K562 (cell line): Measurements from ENCODE around the gene CD320. TPM values are rescaled to one million over a fixed set of nuclear protein-coding genes. Genes with fewer than 3 reads are reported as not detected.

Source experiments
- BCLAF1 ChIP-seq, 2 experiments: fragments of 450-650 bp in 1 of 2; IDR thresholded peaks; 2 replicates each; pipeline ENCODE4 v1.6.1; 2011 to 2017; ENCODE audit warnings: low read depth in 2 of 2, antibody characterized with exemption in 1 of 2, borderline replicate concordance in 1 of 2, low read length in 1 of 2, mild to moderate bottlenecking in 1 of 2, mixed read lengths in 1 of 2; ENCODE audit not compliant: control insufficient read depth in 1 of 2
- HDAC1 ChIP-seq, 2 experiments: fragments of 450-650 bp; IDR thresholded peaks; 2 replicates each; pipeline ENCODE4 v1.6.1; 2016 to 2017; ENCODE audit warnings: inconsistent platforms in 1 of 2, mild to moderate bottlenecking in 1 of 2, moderate library complexity in 1 of 2
- HLTF ChIP-seq: fragments of 450-650 bp; IDR thresholded peaks from 2 replicates; pipeline ENCODE4 v1.6.1; 2016
- KLF16 ChIP-seq: IDR thresholded peaks from 2 replicates; pipeline ENCODE4 v1.6.1; 2016; ENCODE audit warnings: antibody characterized with exemption
- L3MBTL2 ChIP-seq: fragments of 450-650 bp; IDR thresholded peaks from 2 replicates; pipeline ENCODE4 v1.6.1; 2016; ENCODE audit warnings: mild to moderate bottlenecking, moderate library complexity
- MEF2A ChIP-seq: IDR thresholded peaks from 2 replicates; pipeline ENCODE4 v1.6.1; 2011; ENCODE audit warnings: low read depth, mild to moderate bottlenecking, low read length, moderate library complexity; ENCODE audit not compliant: control insufficient read depth
- NCOA4 ChIP-seq: fragments of 450-650 bp; IDR thresholded peaks from 2 replicates; pipeline ENCODE4 v1.6.1; 2018; ENCODE audit warnings: mild to moderate bottlenecking; ENCODE audit not compliant: partially characterized antibody
- NFYB ChIP-seq: IDR thresholded peaks from 2 replicates; pipeline ENCODE4 v1.6.1; 2011; ENCODE audit warnings: mild to moderate bottlenecking, moderate library complexity; ENCODE audit not compliant: insufficient read length; ENCODE audit errors: extremely low read depth
- POLR2A ChIP-seq: fragments of 450-650 bp; conservative IDR thresholded peaks from 2 replicates; pipeline ENCODE4 v1.6.1; 2016
- POLR3A ChIP-seq: IDR thresholded peaks from 2 replicates; pipeline ENCODE4 v1.6.1; 2011; ENCODE audit warnings: borderline replicate concordance, mild to moderate bottlenecking, moderate library complexity; ENCODE audit not compliant: insufficient read length, insufficient read depth; ENCODE audit errors: extremely low read depth
- RBBP5 ChIP-seq: fragments of 200-600 bp; sonication (generic); IDR thresholded peaks from 2 replicates; pipeline ENCODE4 v1.6.1; 2012; ENCODE audit warnings: borderline replicate concordance, mild to moderate bottlenecking, low read length, control low read depth, inconsistent platforms; ENCODE audit not compliant: insufficient read depth, poor library complexity, severe bottlenecking
- RBFOX2 ChIP-seq: fragments of 200-400 bp; formaldehyde crosslinking; IDR thresholded peaks from 2 replicates; pipeline ENCODE4 v1.6.1; 2017; ENCODE audit warnings: low read depth, mild to moderate bottlenecking, low read length, moderate library complexity
- RBM14 ChIP-seq: fragments of 200-400 bp; formaldehyde crosslinking; IDR thresholded peaks from 2 replicates; pipeline ENCODE4 v1.6.1; 2018; ENCODE audit warnings: low read depth, mild to moderate bottlenecking, low read length, moderate library complexity, borderline replicate concordance; ENCODE audit not compliant: insufficient read depth
- RBM25 ChIP-seq: fragments of 200-400 bp; formaldehyde crosslinking; IDR thresholded peaks from 2 replicates; pipeline ENCODE4 v1.6.1; 2018; ENCODE audit warnings: low read length, low read depth, moderate library complexity; ENCODE audit not compliant: severe bottlenecking
- RFX5 ChIP-seq: IDR thresholded peaks from 2 replicates; pipeline ENCODE4 v1.6.1; 2011; ENCODE audit warnings: low read depth, mild to moderate bottlenecking, improper control_type of control experiment, low read length
- SIX5 ChIP-seq, 2 experiments: IDR thresholded peaks; 2 replicates each; pipeline ENCODE4 v1.6.1; 2011; ENCODE audit warnings: low read length in 2 of 2, borderline replicate concordance in 1 of 2, low read depth in 1 of 2, mild to moderate bottlenecking in 1 of 2, moderate library complexity in 1 of 2; ENCODE audit not compliant: insufficient read depth in 1 of 2
- SRSF1 ChIP-seq: fragments of 200-400 bp; formaldehyde crosslinking; IDR thresholded peaks from 2 replicates; pipeline ENCODE4 v1.6.1; 2017; ENCODE audit warnings: mild to moderate bottlenecking, low read depth, low read length, moderate library complexity
- SUPT5H ChIP-seq: fragments of 450-650 bp; IDR thresholded peaks from 2 replicates; pipeline ENCODE4 v1.6.1; 2016
- ZNF668 ChIP-seq: fragments of 250-450 bp; sonication (Bioruptor Pico); IDR thresholded peaks from 2 replicates; pipeline ENCODE4 v1.8.0; 2022; ENCODE audit warnings: mild to moderate bottlenecking, inconsistent platforms
- ZNF778 ChIP-seq: fragments of 450-650 bp; formaldehyde crosslinking; IDR thresholded peaks from 2 replicates; pipeline ENCODE4 v1.4.0; 2020; ENCODE audit warnings: mild to moderate bottlenecking, moderate library complexity
- polyA plus RNA-seq, 8 experiments: library from polyadenylated mRNA; depleted of rRNA in 4 of 8; stranded (reverse) in 5 of 8; unstranded in 3 of 8; fragments of >200 nt; fragmentation: Nextera tagmentation in 2 of 8; fragmentation: Illumina TruSeq in 1 of 8; extraction: Ambion mirVana in 2 of 8; extraction: Trizol in 1 of 8; gene quantifications; 2 replicates each; pipeline versions ENCODE4 v1.2.1 to v1.2.3, GENCODE V29; 2011 to 2014; ENCODE audit warnings: inconsistent platforms in 1 of 8, missing spikeins in 1 of 8
- total RNA-seq, 7 experiments: library from RNA; depleted of rRNA in 6 of 7; stranded (reverse); fragments of >200 nt in 6 of 7; fragmentation: Illumina TruSeq in 2 of 7; extraction: Trizol in 2 of 7; gene quantifications; 2 replicates each; pipeline versions ENCODE4 v1.2.1 to v1.2.3, GENCODE V29; 2011 to 2021; ENCODE audit warnings: low replicate concordance in 1 of 7
- TF ChIP-seq, protein P1 (sequence below): fragments of 250-450 bp; sonication (Bioruptor Pico); IDR thresholded peaks from 2 replicates; pipeline ENCODE4 v1.5.0; 2021
- TF ChIP-seq, protein P2 (sequence below): fragments of 250-450 bp; sonication (Bioruptor Pico); IDR thresholded peaks from 2 replicates; pipeline ENCODE4 v1.5.0; 2020; ENCODE audit warnings: mild to moderate bottlenecking, borderline replicate concordance

Gene CD320
- total and polyA plus RNA-seq, 9 of the 15 experiments (the other 6 are each of a cell fraction or from before 2014, with no cell fraction given): 0.45 to 94.5 (median 34.4) TPM

- 0 out of 2 replicates have a peak, but pooled peaks have one; percentile 28 for TF ChIP-seq RBM14
- no peak for TF ChIP-seq RFX5
- no peak for TF ChIP-seq RBM25
- TF ChIP-seq, protein P1, sequence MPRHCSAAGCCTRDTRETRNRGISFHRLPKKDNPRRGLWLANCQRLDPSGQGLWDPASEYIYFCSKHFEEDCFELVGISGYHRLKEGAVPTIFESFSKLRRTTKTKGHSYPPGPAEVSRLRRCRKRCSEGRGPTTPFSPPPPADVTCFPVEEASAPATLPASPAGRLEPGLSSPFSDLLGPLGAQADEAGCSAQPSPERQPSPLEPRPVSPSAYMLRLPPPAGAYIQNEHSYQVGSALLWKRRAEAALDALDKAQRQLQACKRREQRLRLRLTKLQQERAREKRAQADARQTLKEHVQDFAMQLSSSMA (CRISPR knock-in tag): peak; percentile 42; the same call in 1 of the 2 replicates
- no peak for TF ChIP-seq NCOA4
- no peak for TF ChIP-seq MEF2A
- peak; percentile 62 for TF ChIP-seq RBFOX2
- TF ChIP-seq HDAC1 (IDR thresholded peaks at IDR 0.05): no peak
- peak; percentile 60 for TF ChIP-seq SUPT5H
- no peak for TF ChIP-seq ZNF778
- no peak for TF ChIP-seq NFYB
- no peak for TF ChIP-seq BCLAF1 (IDR thresholded peaks at IDR 0.05; ENCODE audit: borderline replicate concordance in 1 of 2, control insufficient read depth in 1 of 2, low read depth in 2 of 2, low read length in 1 of 2)
- TF ChIP-seq ZNF668 (CRISPR knock-in tag): no peak
- no peak for TF ChIP-seq KLF16
- TF ChIP-seq POLR2A: peak; percentile 74
- TF ChIP-seq, protein P2, sequence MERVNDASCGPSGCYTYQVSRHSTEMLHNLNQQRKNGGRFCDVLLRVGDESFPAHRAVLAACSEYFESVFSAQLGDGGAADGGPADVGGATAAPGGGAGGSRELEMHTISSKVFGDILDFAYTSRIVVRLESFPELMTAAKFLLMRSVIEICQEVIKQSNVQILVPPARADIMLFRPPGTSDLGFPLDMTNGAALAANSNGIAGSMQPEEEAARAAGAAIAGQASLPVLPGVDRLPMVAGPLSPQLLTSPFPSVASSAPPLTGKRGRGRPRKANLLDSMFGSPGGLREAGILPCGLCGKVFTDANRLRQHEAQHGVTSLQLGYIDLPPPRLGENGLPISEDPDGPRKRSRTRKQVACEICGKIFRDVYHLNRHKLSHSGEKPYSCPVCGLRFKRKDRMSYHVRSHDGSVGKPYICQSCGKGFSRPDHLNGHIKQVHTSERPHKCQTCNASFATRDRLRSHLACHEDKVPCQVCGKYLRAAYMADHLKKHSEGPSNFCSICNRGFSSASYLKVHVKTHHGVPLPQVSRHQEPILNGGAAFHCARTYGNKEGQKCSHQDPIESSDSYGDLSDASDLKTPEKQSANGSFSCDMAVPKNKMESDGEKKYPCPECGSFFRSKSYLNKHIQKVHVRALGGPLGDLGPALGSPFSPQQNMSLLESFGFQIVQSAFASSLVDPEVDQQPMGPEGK (CRISPR knock-in tag): no peak
- TF ChIP-seq RBBP5: no peak
- TF ChIP-seq POLR3A: no peak
- no peak for TF ChIP-seq HLTF
- TF ChIP-seq SRSF1: no peak
- TF ChIP-seq SIX5 (IDR thresholded peaks at IDR 0.05; ENCODE audit: borderline replicate concordance in 1 of 2, insufficient read depth in 1 of 2, low read depth in 1 of 2, low read length in 2 of 2): no peak
- no peak for TF ChIP-seq L3MBTL2
Measured at GRCh38 chr19:8324186-8325050, 16.3 kb upstream of the CD320 start (continued).
